RWPE2 (cell line): Measurements from ENCODE around the gene JUND.

ENCODE experiments used
- ATAC-seq: fragments of 200-7000 bp; cut with Tn5 transposase; 3 replicates; pipeline ENCODE4 v1.9.1; 2021; ENCODE audit warnings: low read depth
- DNase-seq: peaks from one replicate; pipeline ENCODE4 v3.0.0-alpha.2; 2020; ENCODE audit warnings: low spot score
- H3K27ac ChIP-seq: fragments of 450-650 bp; 2 replicates; pipeline ENCODE4 v1.5.1; 2017; ENCODE audit warnings: mild to moderate bottlenecking; ENCODE audit not compliant: poor library complexity, severe bottlenecking
- H3K27me3 ChIP-seq: fragments of 250-450 bp; sonication (Bioruptor Pico); 2 replicates; pipeline ENCODE4 v1.5.1; 2021; ENCODE audit warnings: mild to moderate bottlenecking, moderate library complexity; ENCODE audit not compliant: insufficient read depth, poor library complexity, severe bottlenecking
- H3K36me3 ChIP-seq: fragments of 250-450 bp; sonication (Bioruptor Pico); 2 replicates; pipeline ENCODE4 v1.5.1; 2020; ENCODE audit warnings: low read depth, mild to moderate bottlenecking, moderate library complexity
- H3K4me1 ChIP-seq: fragments of 250-450 bp; sonication (Bioruptor Pico); 2 replicates; pipeline ENCODE4 v1.5.1; 2021; ENCODE audit warnings: mild to moderate bottlenecking, moderate library complexity; ENCODE audit not compliant: insufficient read depth, poor library complexity, severe bottlenecking
- H3K4me3 ChIP-seq: fragments of 250-450 bp; sonication (Bioruptor Pico); 2 replicates; pipeline ENCODE4 v1.5.1; 2021; ENCODE audit warnings: mild to moderate bottlenecking, moderate library complexity; ENCODE audit not compliant: severe bottlenecking
- H3K9me3 ChIP-seq: fragments of 250-450 bp; sonication (Bioruptor Pico); 2 replicates; pipeline ENCODE4 v1.5.1; 2021; ENCODE audit warnings: mild to moderate bottlenecking, moderate library complexity; ENCODE audit not compliant: severe bottlenecking
- TF ChIP-seq, protein P1 (sequence below): fragments of 450-650 bp; IDR thresholded peaks from one replicate; pipeline ENCODE4 v1.5.1; 2017; ENCODE audit warnings: mild to moderate bottlenecking, moderate library complexity; ENCODE audit not compliant: poor library complexity, severe bottlenecking

JUND gene

DNA sequence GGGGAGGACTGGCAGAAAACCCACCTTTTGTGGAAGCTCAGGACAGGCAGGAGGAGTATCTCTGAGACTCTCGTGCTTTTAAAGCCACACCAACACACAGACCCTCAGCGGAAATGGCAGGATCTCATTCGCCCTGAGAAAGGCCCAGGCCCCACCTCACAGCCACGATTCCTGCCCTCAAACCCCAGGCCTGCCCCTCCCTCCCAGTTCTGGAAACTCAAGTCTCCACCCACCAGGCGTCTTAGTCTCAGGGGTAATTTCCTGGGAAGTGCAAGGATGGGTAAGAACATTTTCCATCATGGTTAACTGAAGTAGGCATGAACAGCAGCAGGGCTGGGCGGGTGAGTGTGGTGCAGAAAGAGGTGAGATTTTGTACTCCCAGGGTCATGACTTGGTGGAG is 47.2 kb downstream of the JUND start:
- H3K27ac ChIP-seq = no peak overlapping the region
- H3K4me3 ChIP-seq = no peak overlapping the region
- H3K4me1 ChIP-seq = no peaks in the 10 kb centered on the region
- DNase-seq (no peak), ATAC-seq (no peak)
- TF ChIP-seq, protein P1, sequence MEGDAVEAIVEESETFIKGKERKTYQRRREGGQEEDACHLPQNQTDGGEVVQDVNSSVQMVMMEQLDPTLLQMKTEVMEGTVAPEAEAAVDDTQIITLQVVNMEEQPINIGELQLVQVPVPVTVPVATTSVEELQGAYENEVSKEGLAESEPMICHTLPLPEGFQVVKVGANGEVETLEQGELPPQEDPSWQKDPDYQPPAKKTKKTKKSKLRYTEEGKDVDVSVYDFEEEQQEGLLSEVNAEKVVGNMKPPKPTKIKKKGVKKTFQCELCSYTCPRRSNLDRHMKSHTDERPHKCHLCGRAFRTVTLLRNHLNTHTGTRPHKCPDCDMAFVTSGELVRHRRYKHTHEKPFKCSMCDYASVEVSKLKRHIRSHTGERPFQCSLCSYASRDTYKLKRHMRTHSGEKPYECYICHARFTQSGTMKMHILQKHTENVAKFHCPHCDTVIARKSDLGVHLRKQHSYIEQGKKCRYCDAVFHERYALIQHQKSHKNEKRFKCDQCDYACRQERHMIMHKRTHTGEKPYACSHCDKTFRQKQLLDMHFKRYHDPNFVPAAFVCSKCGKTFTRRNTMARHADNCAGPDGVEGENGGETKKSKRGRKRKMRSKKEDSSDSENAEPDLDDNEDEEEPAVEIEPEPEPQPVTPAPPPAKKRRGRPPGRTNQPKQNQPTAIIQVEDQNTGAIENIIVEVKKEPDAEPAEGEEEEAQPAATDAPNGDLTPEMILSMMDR = no peak
- no peaks in the 10 kb centered on the region for H3K36me3 ChIP-seq
- H3K9me3 ChIP-seq = no peaks in the 10 kb centered on the region
- no peaks in the 10 kb centered on the region for H3K27me3 ChIP-seq

DNA sequence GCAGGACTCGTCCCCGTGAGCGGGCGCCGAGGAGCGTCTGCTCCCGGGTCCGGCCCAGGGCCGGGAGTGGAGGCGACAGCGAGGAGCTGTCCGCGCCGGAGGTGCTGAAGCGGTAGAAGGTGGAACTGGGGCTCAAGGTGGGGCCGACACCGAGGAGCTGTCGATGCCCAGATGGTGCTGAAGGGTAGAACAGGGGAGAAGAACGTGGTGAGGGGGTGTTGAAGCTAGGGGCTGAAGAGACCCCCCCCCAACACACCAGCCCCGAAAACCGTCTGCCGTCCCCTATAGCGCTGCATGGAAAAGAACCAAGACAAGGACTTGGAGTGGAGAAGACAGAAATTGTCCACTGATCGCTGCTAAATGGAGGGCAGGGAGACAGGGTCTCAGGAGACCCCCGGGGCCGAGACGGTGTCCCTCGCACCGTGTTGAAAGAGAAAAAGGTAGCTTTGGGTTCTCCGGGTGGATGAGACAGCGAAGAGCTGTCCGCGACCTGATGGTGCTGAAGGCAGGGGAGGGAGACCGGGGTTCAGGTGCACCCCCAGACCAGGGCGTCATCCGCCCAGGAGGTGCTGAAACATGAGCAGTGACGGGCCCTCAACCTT is 48.1 kb downstream of the JUND start:
- no peak overlapping the region for H3K27ac ChIP-seq
- TF ChIP-seq, protein P1 = no peak
- H3K4me3 ChIP-seq = no peak overlapping the region
- H3K27me3 ChIP-seq = no peaks in the 10 kb centered on the region
- no peaks in the 10 kb centered on the region for H3K36me3 ChIP-seq
- no peaks in the 10 kb centered on the region for H3K9me3 ChIP-seq
- no peaks in the 10 kb centered on the region for H3K4me1 ChIP-seq
- ATAC-seq (peak; percentile 59; the same call in 2 of the 3 replicates), DNase-seq (no peak)

DNA sequence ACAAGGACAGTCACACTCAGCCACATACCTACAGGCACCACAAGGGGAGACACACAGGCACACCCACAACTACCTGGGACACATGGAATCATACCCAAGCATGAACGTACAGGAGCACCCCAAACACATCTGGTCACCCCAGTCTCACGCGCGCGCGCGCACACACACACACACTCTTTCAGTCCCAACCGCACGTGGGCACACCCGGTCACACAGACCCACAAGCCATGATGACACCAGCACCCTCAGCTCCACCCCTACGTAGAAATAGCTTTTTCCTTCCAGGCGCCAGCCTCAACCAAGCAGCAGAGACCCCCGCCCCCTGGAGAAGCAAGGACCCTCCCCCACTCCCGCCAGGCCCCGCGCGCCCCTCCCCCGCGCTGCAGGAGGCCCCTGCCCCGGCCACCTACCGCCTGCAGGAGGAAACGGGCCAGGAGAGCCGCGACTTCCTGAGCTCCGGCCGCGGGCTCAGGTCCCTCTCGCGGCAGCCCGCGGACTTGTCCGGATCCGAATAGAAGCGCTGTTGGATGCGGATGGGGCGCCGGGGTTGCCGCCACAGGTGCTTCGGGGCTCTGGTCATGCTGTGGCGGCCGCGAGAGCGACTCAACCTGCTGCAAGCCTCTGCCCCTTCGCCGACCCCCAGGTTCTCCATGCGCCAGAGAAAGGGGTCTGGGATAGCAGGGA is 48.7 kb downstream of the JUND start:
- TF ChIP-seq, protein P1 = no peak
- no peaks in the 10 kb centered on the region for H3K9me3 ChIP-seq
- H3K36me3 ChIP-seq = no peaks in the 10 kb centered on the region
- ATAC-seq = peak; percentile 26; the same call in 2 of the 3 replicates
- no peak overlapping the region for H3K4me3 ChIP-seq
- H3K27ac ChIP-seq = no peak overlapping the region
- H3K27me3 ChIP-seq = no peaks in the 10 kb centered on the region
- H3K4me1 ChIP-seq = no peaks in the 10 kb centered on the region
- DNase-seq = no peak

DNA sequence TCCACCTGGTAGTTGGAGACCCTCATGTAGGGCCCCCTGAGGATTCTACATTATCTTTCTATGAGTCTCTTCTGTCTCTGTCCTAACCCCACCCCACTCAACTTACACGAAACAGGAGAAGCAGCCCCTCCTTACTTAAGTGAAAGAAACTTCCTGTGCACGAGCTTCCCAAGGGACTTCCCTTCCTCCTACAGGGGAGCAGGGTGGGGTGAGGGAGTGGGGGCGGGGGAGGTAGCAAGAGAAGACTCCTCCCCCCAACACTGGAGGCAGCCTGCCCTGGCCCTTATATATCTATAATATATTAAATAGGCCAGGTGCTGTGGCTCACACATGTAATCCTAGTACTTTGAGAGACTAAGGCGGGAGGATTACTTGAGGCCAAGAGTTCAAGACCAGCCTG is 49.6 kb downstream of the JUND start:
- TF ChIP-seq, protein P1 = no peak
- H3K4me1 ChIP-seq = no peaks in the 10 kb centered on the region
- no peak overlapping the region for H3K27ac ChIP-seq
- no peak for DNase-seq
- H3K4me3 ChIP-seq = no peak overlapping the region
- no peaks in the 10 kb centered on the region for H3K27me3 ChIP-seq
- no peaks in the 10 kb centered on the region for H3K9me3 ChIP-seq
- no peak for ATAC-seq
- no peaks in the 10 kb centered on the region for H3K36me3 ChIP-seq
